Activated CD8-positive, alpha-beta memory T cell treated with anti-CD3 and anti-CD28 coated beads, Interleukin-2, amount 50 U/mL, for 1 hour (primary cell): Measurements from ENCODE around the gene SEPTIN14.
"Not testable (repeated sequence)": the region's sequence is repeated elsewhere in the genome, so short reads cannot be mapped to it uniquely, and the experiment has no call there.

Experiments
- DNase-seq: peaks from one replicate; pipeline ENCODE4 v3.0.0-alpha.2; 2020; ENCODE audit errors: extremely low read depth

Gene SEPTIN14

GRCh38 chr7:55862652-55863051 lies at the start of gene SEPTIN14:
Gene SEPTIN14, minus strand, starts transcription at chr7:55862752. Its CDS starts 756 bp downstream, at chr7:55861996.
- DNase-seq: not testable (repeated sequence)

GRCh38 chr7:55903985-55904759 lies 41.6 kb upstream of the SEPTIN14 start:
- no peak for DNase-seq

GRCh38 chr7:55901059-55901458 lies 38.5 kb upstream of the SEPTIN14 start:
- not testable (repeated sequence) for DNase-seq

GRCh38 chr7:55898287-55898686 lies 35.7 kb upstream of the SEPTIN14 start:
- no peak for DNase-seq

- DNase-seq: no peak
Measured at GRCh38 chr7:55895021-55895420, 32.5 kb upstream of the SEPTIN14 start.

GRCh38 chr7:55893940-55894339 lies 31.4 kb upstream of the SEPTIN14 start:
- no peak for DNase-seq

- DNase-seq: not testable (repeated sequence)
Measured at GRCh38 chr7:55888378-55888777, 25.8 kb upstream of the SEPTIN14 start.

GRCh38 chr7:55887821-55888247 lies 25.3 kb upstream of the SEPTIN14 start:
- DNase-seq: no peak

GRCh38 chr7:55884321-55884720 lies 21.8 kb upstream of the SEPTIN14 start:
- DNase-seq: no peak

- DNase-seq: no peak
Measured at GRCh38 chr7:55878691-55879090, 16.1 kb upstream of the SEPTIN14 start.

GRCh38 chr7:55877308-55877707 lies 14.8 kb upstream of the SEPTIN14 start:
- no peak for DNase-seq

- DNase-seq: no peak
Measured at GRCh38 chr7:55873765-55874164, 11.2 kb upstream of the SEPTIN14 start.

- DNase-seq: no peak
Measured at GRCh38 chr7:55871932-55872485, 9.5 kb upstream of the SEPTIN14 start.

GRCh38 chr7:55868989-55869388 lies 6.4 kb upstream of the SEPTIN14 start:
- DNase-seq: not testable (repeated sequence)

- DNase-seq: not testable (repeated sequence)
Measured at GRCh38 chr7:55845164-55845563, 17.4 kb downstream of the SEPTIN14 start.

GRCh38 chr7:55838595-55838994 lies 24.0 kb downstream of the SEPTIN14 start:
- DNase-seq: no peak

GRCh38 chr7:55827577-55827976 lies 35.0 kb downstream of the SEPTIN14 start:
- DNase-seq: no peak

GRCh38 chr7:55818686-55819085 lies 43.9 kb downstream of the SEPTIN14 start:
- DNase-seq: no peak

GRCh38 chr7:55797260-55797659 lies 65.3 kb downstream of the SEPTIN14 start:
- not testable (repeated sequence) for DNase-seq

GRCh38 chr7:55794527-55794926 lies 68.0 kb downstream of the SEPTIN14 start:
- no peak for DNase-seq

- DNase-seq: no peak
Measured at GRCh38 chr7:55792048-55792447, 70.5 kb downstream of the SEPTIN14 start.

GRCh38 chr7:55787796-55788195 lies 74.8 kb downstream of the SEPTIN14 start:
- no peak for DNase-seq

- no peak for DNase-seq
Measured at GRCh38 chr7:55786901-55787300, 75.7 kb downstream of the SEPTIN14 start.
